Measurements from ENCODE around the gene ATP5F1B.
A peak's percentile ranks its signal among the peaks of the same experiment; 100 is the strongest.

DNA sequence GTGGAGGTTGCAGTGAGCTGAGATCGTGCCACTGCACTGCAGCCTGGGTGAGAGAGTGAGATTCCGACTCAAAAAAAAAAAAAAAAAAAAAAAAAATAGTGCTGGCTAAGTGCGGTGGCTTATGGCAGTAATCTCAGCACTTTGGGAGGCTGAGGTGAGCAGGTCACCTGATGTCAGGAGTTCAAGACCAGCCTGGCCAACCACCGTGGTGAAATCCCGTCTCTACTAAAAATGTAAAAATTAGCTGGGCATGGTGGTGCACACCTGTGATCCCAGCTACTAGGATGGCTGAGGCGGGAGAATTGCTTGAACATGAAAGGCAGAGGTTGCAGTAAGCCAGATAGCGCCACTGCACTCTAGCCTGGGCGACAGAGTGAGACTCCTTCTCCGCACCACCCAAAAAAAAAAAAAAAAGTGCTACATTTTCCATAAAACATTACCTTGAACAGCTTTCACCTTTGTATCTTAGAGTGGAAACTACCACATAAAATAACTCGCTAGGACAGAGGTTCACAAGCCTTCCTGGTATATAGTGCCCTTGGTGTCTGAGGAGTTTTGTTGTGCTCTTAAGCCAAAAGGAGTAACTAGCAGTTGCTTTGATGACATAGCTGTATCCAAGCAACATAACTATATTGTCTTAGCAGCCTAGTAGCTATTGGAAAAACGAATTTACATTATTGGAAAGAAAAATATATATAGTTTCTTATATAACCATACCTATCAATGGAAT lies 31.2 kb upstream of the ATP5F1B start:
- TF ChIP-seq, protein P1, sequence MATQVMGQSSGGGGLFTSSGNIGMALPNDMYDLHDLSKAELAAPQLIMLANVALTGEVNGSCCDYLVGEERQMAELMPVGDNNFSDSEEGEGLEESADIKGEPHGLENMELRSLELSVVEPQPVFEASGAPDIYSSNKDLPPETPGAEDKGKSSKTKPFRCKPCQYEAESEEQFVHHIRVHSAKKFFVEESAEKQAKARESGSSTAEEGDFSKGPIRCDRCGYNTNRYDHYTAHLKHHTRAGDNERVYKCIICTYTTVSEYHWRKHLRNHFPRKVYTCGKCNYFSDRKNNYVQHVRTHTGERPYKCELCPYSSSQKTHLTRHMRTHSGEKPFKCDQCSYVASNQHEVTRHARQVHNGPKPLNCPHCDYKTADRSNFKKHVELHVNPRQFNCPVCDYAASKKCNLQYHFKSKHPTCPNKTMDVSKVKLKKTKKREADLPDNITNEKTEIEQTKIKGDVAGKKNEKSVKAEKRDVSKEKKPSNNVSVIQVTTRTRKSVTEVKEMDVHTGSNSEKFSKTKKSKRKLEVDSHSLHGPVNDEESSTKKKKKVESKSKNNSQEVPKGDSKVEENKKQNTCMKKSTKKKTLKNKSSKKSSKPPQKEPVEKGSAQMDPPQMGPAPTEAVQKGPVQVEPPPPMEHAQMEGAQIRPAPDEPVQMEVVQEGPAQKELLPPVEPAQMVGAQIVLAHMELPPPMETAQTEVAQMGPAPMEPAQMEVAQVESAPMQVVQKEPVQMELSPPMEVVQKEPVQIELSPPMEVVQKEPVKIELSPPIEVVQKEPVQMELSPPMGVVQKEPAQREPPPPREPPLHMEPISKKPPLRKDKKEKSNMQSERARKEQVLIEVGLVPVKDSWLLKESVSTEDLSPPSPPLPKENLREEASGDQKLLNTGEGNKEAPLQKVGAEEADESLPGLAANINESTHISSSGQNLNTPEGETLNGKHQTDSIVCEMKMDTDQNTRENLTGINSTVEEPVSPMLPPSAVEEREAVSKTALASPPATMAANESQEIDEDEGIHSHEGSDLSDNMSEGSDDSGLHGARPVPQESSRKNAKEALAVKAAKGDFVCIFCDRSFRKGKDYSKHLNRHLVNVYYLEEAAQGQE (IDR thresholded peaks at IDR 0.05; ENCODE audit: insufficient read depth in 1 of 2, low read depth in 2 of 2, low read length in 2 of 2) = no peak
- TF ChIP-seq POLR2AphosphoS5 (IDR thresholded peaks at IDR 0.05; ENCODE audit: low read depth, low read length) = peak; percentile 17; the same call in 1 of the 2 replicates
- no peak for TF ChIP-seq TAF1 (IDR thresholded peaks at IDR 0.05; ENCODE audit: borderline replicate concordance, insufficient read depth, low read length)
